GM12878 (cell line): ENCODE data around the gene BZW2. TPM values are rescaled to one million over a fixed set of nuclear protein-coding genes. Genes with fewer than 3 reads are reported as not detected.

Experiments
- ATAC-seq: fragments of 200-7000 bp; cut with Tn5 transposase; 3 replicates; pipeline ENCODE4 v1.9.1; 2020; ENCODE audit warnings: mild to moderate bottlenecking, moderate library complexity
- BruUV-seq: library from RNA; stranded (reverse); fragments of 400-500 nt; replicated peaks from 2 replicates; lab custom pipeline; 2021; lab: Mats Ljungman, UMichigan
- CTCF ChIA-PET: fragments of 300-600 bp; sonication (Branson Sonifier 250); formaldehyde crosslinking; extraction: SDS; loops from one replicate; lab custom pipeline; 2021; ENCODE audit warnings: inconsistent platforms; lab: Yijun Ruan, JAX
- POLR2A ChIA-PET: fragments of 350-600 bp; formaldehyde crosslinking; extraction: SDS; loops from one replicate; lab custom pipeline; 2021; ENCODE audit warnings: inconsistent platforms; lab: Charles Lee
- RAD21 ChIA-PET: fragments of 300-600 bp; sonication (Branson Sonifier 250); formaldehyde crosslinking; loops from one replicate; lab custom pipeline; 2023; ENCODE audit warnings: antibody characterized with exemption; ENCODE audit not compliant: unreplicated experiment; lab: Charles Lee
- SMC1A ChIA-PET: fragments of 300-600 bp; sonication (Branson Sonifier 250); formaldehyde crosslinking; loops from one replicate; lab custom pipeline; 2023; ENCODE audit not compliant: unreplicated experiment, uncharacterized antibody; lab: Charles Lee
- DNase-seq: peaks from one replicate; pipeline ENCODE4 v3.0.0-alpha.2; 2011; ENCODE audit warnings: low read depth, low spot score
- FAIRE-seq: peaks from 3 replicates; lab custom pipeline; 2011; peaks lifted over from hg19 to GRCh38; lab: Jason Lieb, UNC
- H2AFZ ChIP-seq: 2 replicates; pipeline ENCODE4 v1.6.0; 2011; ENCODE audit warnings: low read depth, low read length, control low read depth; ENCODE audit not compliant: control insufficient read depth
- H3K27ac ChIP-seq: 2 replicates; pipeline ENCODE4 v1.5.1; 2011; ENCODE audit warnings: control low read depth; ENCODE audit not compliant: control insufficient read depth, insufficient read depth
- H3K27me3 ChIP-seq, 2 experiments: replicated peaks in 1 of 2; 2 replicates each; pipeline versions ENCODE4 v1.6.0 to v1.6.1; 2011; ENCODE audit warnings: low read length in 1 of 2; ENCODE audit not compliant: control insufficient read depth in 2 of 2, insufficient read depth in 2 of 2
- H3K36me3 ChIP-seq, 2 experiments: 2 replicates each; pipeline ENCODE4 v1.5.1; 2011; ENCODE audit warnings: low read length in 1 of 2; ENCODE audit not compliant: control insufficient read depth in 2 of 2, insufficient read depth in 2 of 2
- H3K4me1 ChIP-seq: 2 replicates; pipeline ENCODE4 v1.6.1; 2011; ENCODE audit warnings: mild to moderate bottlenecking, low read length, moderate library complexity, mixed read lengths; ENCODE audit not compliant: control insufficient read depth, insufficient read depth
- H3K4me2 ChIP-seq: 2 replicates; pipeline ENCODE4 v1.6.0; 2011; ENCODE audit warnings: control low read depth; ENCODE audit not compliant: control insufficient read depth, insufficient read depth
- H3K4me3 ChIP-seq: fragments of 200-600 bp; sonication (generic); 2 replicates; pipeline ENCODE4 v1.5.1; 2016
- H3K79me2 ChIP-seq: 2 replicates; pipeline ENCODE4 v1.6.0; 2011; ENCODE audit warnings: low read length; ENCODE audit not compliant: control insufficient read depth, insufficient read depth
- H3K9ac ChIP-seq: 2 replicates; pipeline ENCODE4 v1.8.0; 2011; ENCODE audit warnings: low read length, control low read depth, mixed read lengths; ENCODE audit not compliant: control insufficient read depth, insufficient read depth
- H3K9me3 ChIP-seq: replicated peaks from 3 replicates; pipeline ENCODE4 v1.5.1; 2011; ENCODE audit warnings: mild to moderate bottlenecking, low read length; ENCODE audit not compliant: control insufficient read depth, insufficient read depth
- H4K20me1 ChIP-seq: 2 replicates; pipeline ENCODE4 v1.6.0; 2011; ENCODE audit not compliant: control insufficient read depth, insufficient read depth
- BMI1 ChIP-seq: fragments of 450-650 bp; IDR thresholded peaks from 2 replicates; pipeline ENCODE4 v1.6.1; 2016; ENCODE audit warnings: mild to moderate bottlenecking, moderate library complexity, borderline replicate concordance
- KLF5 ChIP-seq: fragments of 450-650 bp; IDR thresholded peaks from 2 replicates; pipeline ENCODE4 v1.6.1; 2014; ENCODE audit warnings: mild to moderate bottlenecking; ENCODE audit not compliant: partially characterized antibody
- NFIC ChIP-seq: IDR thresholded peaks from 2 replicates; pipeline ENCODE4 v1.6.1; 2012; ENCODE audit warnings: low read depth, mild to moderate bottlenecking, inconsistent platforms, low read length, moderate library complexity
- RUNX3 ChIP-seq: IDR thresholded peaks from 2 replicates; pipeline ENCODE4 v1.6.1; 2012; ENCODE audit warnings: low read length, inconsistent platforms
- SMARCA5 ChIP-seq: fragments of 450-650 bp; IDR thresholded peaks from 2 replicates; pipeline ENCODE4 v1.6.1; 2017; ENCODE audit warnings: mild to moderate bottlenecking
- ZNF592 ChIP-seq: fragments of 450-650 bp; IDR thresholded peaks from 2 replicates; pipeline ENCODE4 v1.6.1; 2017; ENCODE audit warnings: mild to moderate bottlenecking, moderate library complexity
- WGBS: methylation state at CpG from one replicate; pipeline ENCODE4 v1.1.6; 2016; ENCODE audit warnings: low lambda C conversion rate; ENCODE audit not compliant: insufficient replicate concordance, insufficient coverage; ENCODE audit errors: missing lambda C conversion rate; 5-methylcytosine and 5-hydroxymethylcytosine counted together
- in situ Hi-C: fragments of 300-500 bp; cut with MboI; formaldehyde crosslinking; loops from 9 replicates; pipeline ENCODE4 v1.14.3; 2018; ENCODE audit warnings: mixed read lengths
- intact Hi-C: fragments of 100-400 bp; cut with micrococcal nuclease; formaldehyde crosslinking; loops from one replicate; pipeline ENCODE4 v1.14.2; 2022; ENCODE audit not compliant: unreplicated experiment
- polyA plus RNA-seq, 11 experiments: library from polyadenylated mRNA; depleted of rRNA in 4 of 11; unstranded in 6 of 11; stranded (reverse) in 5 of 11; fragments of >200 nt; fragmentation: Nextera tagmentation in 4 of 11; fragmentation: Illumina TruSeq in 1 of 11; extraction: Ambion mirVana in 4 of 11; extraction: Trizol in 1 of 11; gene quantifications; 1 replicate in 1 of 11; 2 replicates in 10 of 11; pipeline versions ENCODE4 v1.2.1 to v1.2.3, GENCODE V29; 2011 to 2016; ENCODE audit warnings: inconsistent platforms in 2 of 11, missing spikeins in 2 of 11, low read depth in 1 of 11
- total RNA-seq, 4 experiments: library from RNA; depleted of rRNA in 3 of 4; stranded (reverse); fragments of >200 nt in 3 of 4; fragmentation: Illumina TruSeq in 1 of 4; extraction: Trizol in 1 of 4; gene quantifications; 2 replicates each; pipeline versions ENCODE4 v1.2.1 to v1.2.3, GENCODE V29; 2013 to 2021

The BZW2 gene
- total and polyA plus RNA-seq, 10 of the 15 experiments (the other 5 are each of a cell fraction or from before 2014, with no cell fraction given): 1.3 to 6.8 (median 3.1) TPM

- SMC1A ChIA-PET: no interaction called here
- 56% methylated on average over 3 of the region's 3 CpGs for WGBS
- H3K4me3 ChIP-seq: no peak overlapping the region
These were observed 72.2 kb downstream of the BZW2 start for GRCh38 chr7:16718111-16718656.

More at GRCh38 chr7:16718111-16718656, 72.2 kb downstream of the BZW2 start:
- BruUV-seq: no TSS peak
- H3K79me2 ChIP-seq: no peaks in the 10 kb centered on the region
- POLR2A ChIA-PET: no interaction called here
- RAD21 ChIA-PET: no interaction called here
- H3K9ac ChIP-seq: no peak overlapping the region
- no peaks in the 10 kb centered on the region for H3K4me1 ChIP-seq
- ATAC-seq (no peak), DNase-seq (no peak), FAIRE-seq (no peak)
- no peak overlapping the region for H3K4me2 ChIP-seq
- H4K20me1 ChIP-seq: no peaks in the 10 kb centered on the region
- H3K27ac ChIP-seq: no peak overlapping the region
- TF ChIP-seq ZNF592 (no peak), BMI1 (no peak), NFIC (no peak), KLF5 (no peak), RUNX3 (no peak), SMARCA5 (no peak)
- H3K9me3 ChIP-seq: no peaks in the 10 kb centered on the region
- H3K36me3 ChIP-seq: no peaks in the 10 kb centered on the region
- H3K27me3 ChIP-seq: no peaks in the 10 kb centered on the region
- intact Hi-C loops (no loop called here), in situ Hi-C loops (no loop called here)
- CTCF ChIA-PET: no interaction called here
- H2AFZ ChIP-seq: no peak overlapping the region
